GM23248 (cell line): ENCODE results near the gene FREM1. TPM values are rescaled to one million over a fixed set of nuclear protein-coding genes. Genes with fewer than 3 reads are reported as not detected.
A peak's percentile ranks its signal among the peaks of the same experiment; 100 is the strongest.

Source experiments
- DNase-seq: peaks from one replicate; pipeline ENCODE4 v3.0.0-alpha.2; 2015
- H2AFZ ChIP-seq: fragments of 200-600 bp; sonication (generic); 2 replicates; pipeline ENCODE4 v1.6.1; 2016; ENCODE audit warnings: antibody characterized with exemption
- H3F3A ChIP-seq: fragments of 200-600 bp; sonication (generic); 2 replicates; pipeline ENCODE4 v1.6.1; 2016; ENCODE audit warnings: mild to moderate bottlenecking, antibody characterized with exemption, mixed run types; ENCODE audit not compliant: insufficient read depth
- H3K27ac ChIP-seq: fragments of 200-600 bp; sonication (generic); 2 replicates; pipeline ENCODE4 v1.5.1; 2016; ENCODE audit warnings: mild to moderate bottlenecking
- H3K27me3 ChIP-seq: fragments of 200-600 bp; sonication (generic); replicated peaks from 2 replicates; pipeline ENCODE4 v1.6.1; 2016; ENCODE audit warnings: mild to moderate bottlenecking; ENCODE audit not compliant: insufficient read depth
- H3K36me3 ChIP-seq: fragments of 200-600 bp; sonication (generic); 2 replicates; pipeline ENCODE4 v1.6.1; 2016; ENCODE audit warnings: low read depth, mild to moderate bottlenecking
- H3K4me1 ChIP-seq: fragments of 200-600 bp; sonication (generic); 2 replicates; pipeline ENCODE4 v1.6.1; 2016; ENCODE audit warnings: mild to moderate bottlenecking; ENCODE audit not compliant: insufficient read depth
- H3K4me2 ChIP-seq: fragments of 200-600 bp; sonication (generic); one replicate; pipeline ENCODE4 v1.6.1; 2016; ENCODE audit warnings: mild to moderate bottlenecking; ENCODE audit not compliant: unreplicated experiment
- H3K4me3 ChIP-seq: fragments of 200-600 bp; sonication (generic); 2 replicates; pipeline ENCODE4 v1.5.1; 2016; ENCODE audit warnings: mild to moderate bottlenecking
- H3K79me2 ChIP-seq: fragments of 200-600 bp; sonication (generic); 2 replicates; pipeline ENCODE4 v1.6.1; 2016; ENCODE audit warnings: mild to moderate bottlenecking; ENCODE audit not compliant: insufficient read depth
- H3K9ac ChIP-seq: fragments of 200-600 bp; sonication (generic); 2 replicates; pipeline ENCODE4 v1.6.1; 2016; ENCODE audit warnings: mild to moderate bottlenecking
- H3K9me2 ChIP-seq: fragments of 200-600 bp; sonication (generic); 2 replicates; pipeline ENCODE4 v1.6.1; 2016; ENCODE audit warnings: mixed run types, mild to moderate bottlenecking, moderate library complexity; ENCODE audit not compliant: insufficient read depth
- H3K9me3 ChIP-seq: fragments of 200-600 bp; sonication (generic); one replicate; pipeline ENCODE4 v1.6.1; 2017; ENCODE audit warnings: low read depth
- H4K20me1 ChIP-seq: fragments of 200-600 bp; sonication (generic); 2 replicates; pipeline ENCODE4 v1.6.0; 2016; ENCODE audit not compliant: insufficient read depth
- EZH2 ChIP-seq: fragments of 200-600 bp; sonication (generic); IDR thresholded peaks from 2 replicates; pipeline ENCODE4 v1.6.1; 2018; ENCODE audit warnings: antibody characterized with exemption, mild to moderate bottlenecking; ENCODE audit not compliant: insufficient read depth, poor library complexity, severe bottlenecking
- EZH2phosphoT487 ChIP-seq: fragments of 200-600 bp; sonication (generic); IDR thresholded peaks from 2 replicates; pipeline ENCODE4 v1.6.1; 2018; ENCODE audit warnings: antibody characterized with exemption, moderate library complexity, mild to moderate bottlenecking, low read depth; ENCODE audit not compliant: insufficient read depth
- WGBS, 2 experiments: methylation state at CpG; one replicate each; pipeline ENCODE4 v1.1.6; 2015 to 2017; ENCODE audit warnings: low lambda C conversion rate in 2 of 2, low coverage in 1 of 2; ENCODE audit errors: missing lambda C conversion rate in 2 of 2; 5-methylcytosine and 5-hydroxymethylcytosine counted together
- in situ Hi-C: fragments of 300-500 bp; cut with MboI; formaldehyde crosslinking; loops from 2 replicates; pipeline ENCODE4 v1.15.0; 2020
- polyA plus RNA-seq: library from polyadenylated mRNA; unstranded; fragments of >200 nt; fragmentation: Nextera tagmentation; extraction: Ambion mirVana; gene quantifications from 2 replicates; pipeline ENCODE4 v1.2.1, GENCODE V29; 2016
- total RNA-seq: library from RNA; depleted of rRNA; stranded (reverse); fragments of >200 nt; shearing (Covaris generic); gene quantifications from 2 replicates; pipeline ENCODE4 v1.2.3, GENCODE V29; 2014

FREM1 gene
- total and polyA plus RNA-seq, 2 experiments from 2014 or later: 0.11 to 0.31 TPM

DNA sequence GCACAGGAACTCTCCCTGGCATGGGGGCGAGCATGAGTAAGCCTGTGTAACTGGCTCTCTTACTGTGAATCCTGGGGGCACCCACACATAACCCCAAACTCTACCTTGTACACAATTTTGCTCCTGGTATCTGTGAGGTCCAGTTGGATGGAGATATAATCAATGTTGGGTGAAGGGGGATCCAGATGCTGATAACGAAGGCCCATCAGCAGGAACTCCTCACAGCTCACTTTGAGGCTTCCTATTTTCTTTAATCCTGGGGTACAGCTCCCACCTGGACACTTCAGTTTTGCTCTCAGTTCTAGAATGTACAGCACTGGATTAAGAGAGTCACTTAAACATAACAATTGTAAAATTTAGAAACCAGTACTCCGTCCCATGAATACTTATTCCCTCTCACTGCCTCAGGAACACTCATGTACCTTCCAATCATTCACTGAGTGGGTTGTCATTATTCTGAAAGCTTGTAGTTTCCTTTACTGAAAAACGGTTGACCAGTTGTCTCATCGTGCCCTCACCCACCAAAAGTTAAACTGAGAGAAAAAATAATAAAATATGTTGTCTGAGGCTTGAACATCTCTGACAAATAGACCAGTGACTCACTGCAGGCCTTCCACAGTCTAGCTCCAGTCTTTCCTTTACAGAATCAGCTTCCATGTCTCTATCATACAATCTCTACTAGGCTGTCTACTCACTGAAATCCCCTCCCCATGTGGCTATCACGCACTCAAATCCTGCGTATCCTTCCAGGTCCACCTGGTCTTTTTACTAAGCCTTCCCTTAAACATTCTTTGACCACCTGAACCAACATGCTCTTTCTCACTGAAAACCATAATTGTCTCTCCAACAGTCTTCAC is 52.6 kb downstream of the FREM1 start:
- no peak for DNase-seq
- TF ChIP-seq EZH2phosphoT487 (no peak), EZH2 (no peak)

DNA sequence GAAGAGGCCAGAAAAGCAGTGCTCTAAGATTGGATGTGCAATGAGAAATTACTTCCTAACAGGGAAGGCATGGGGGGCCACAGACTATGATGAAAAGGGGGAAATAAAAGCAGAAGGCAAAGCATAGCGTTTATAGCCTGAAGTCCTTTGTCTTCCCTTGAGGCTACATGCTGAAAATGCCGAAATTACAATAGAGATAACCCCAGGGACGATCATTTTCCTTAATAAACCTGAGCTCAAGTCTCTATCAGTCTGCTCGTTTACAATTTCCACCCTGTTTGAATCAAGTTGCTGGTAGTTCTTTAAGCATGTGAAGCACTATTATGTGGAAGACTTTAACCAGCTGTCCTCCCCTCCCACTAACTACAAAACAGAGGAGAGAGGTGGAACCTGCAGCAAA is 60.4 kb downstream of the FREM1 start:
- H3K4me2 ChIP-seq: no peak overlapping the region
- TF ChIP-seq EZH2phosphoT487: no peak
- H3K4me3 ChIP-seq: no peak overlapping the region
- no peaks in the 10 kb centered on the region for H3K9me2 ChIP-seq
- no peaks in the 10 kb centered on the region for H4K20me1 ChIP-seq
- no peaks in the 10 kb centered on the region for H3K9me3 ChIP-seq
- in situ Hi-C loops: no loop called here
- H3K27me3 ChIP-seq: no peaks in the 10 kb centered on the region
- no peaks in the 10 kb centered on the region for H3K4me1 ChIP-seq
- no peaks in the 10 kb centered on the region for H3F3A ChIP-seq
- no peak overlapping the region for H3K9ac ChIP-seq
- no peak overlapping the region for H2AFZ ChIP-seq
- WGBS, 2 experiments: 55 to 59% methylated on average over 4 of the region's 4 CpGs
- no peaks in the 10 kb centered on the region for H3K79me2 ChIP-seq
- no peaks in the 10 kb centered on the region for H3K36me3 ChIP-seq
- DNase-seq: no peak
- no peak overlapping the region for H3K27ac ChIP-seq

More for the DNA sequence above, 52.6 kb downstream of the FREM1 start:
- Histone ChIP-seq H3K27ac (no peak overlapping the region), H3K4me3 (no peak overlapping the region), H3K4me2 (no peak overlapping the region), H3K4me1 (no peaks in the 10 kb centered on the region), H3K9me2 (no peaks in the 10 kb centered on the region), H3F3A (no peaks in the 10 kb centered on the region), H3K79me2 (no peaks in the 10 kb centered on the region), H3K9ac (no peak overlapping the region), H2AFZ (no peak overlapping the region), H3K36me3 (no peaks in the 10 kb centered on the region), H3K27me3 (no peaks in the 10 kb centered on the region), H4K20me1 (no peaks in the 10 kb centered on the region), H3K9me3 (no peaks in the 10 kb centered on the region)
- 82 to 89% methylated on average over 7 of the region's 7 CpGs for WGBS, 2 experiments
- in situ Hi-C loops: no loop called here

DNA sequence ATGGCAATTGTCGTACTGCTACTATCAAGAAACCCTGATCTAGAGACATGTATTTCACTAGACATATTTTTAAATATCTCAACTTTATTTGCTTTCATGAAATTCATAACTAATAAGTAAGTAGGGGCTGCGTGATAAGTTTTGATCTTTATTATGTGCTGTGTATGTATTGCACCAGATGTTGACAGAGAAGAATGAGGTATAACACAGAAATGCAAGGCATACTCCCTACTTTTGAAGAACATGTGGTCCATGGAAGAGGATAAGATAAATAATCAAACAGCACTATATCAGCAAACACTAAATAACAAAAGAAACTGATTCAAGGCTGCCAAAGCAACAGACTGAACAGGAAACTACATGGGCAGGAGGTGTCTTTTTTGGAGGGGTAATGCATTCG is 60.9 kb downstream of the FREM1 start:
- no peak for DNase-seq
- in situ Hi-C loops: no loop called here
- WGBS, 2 experiments: 88 to 93% methylated on average over 3 of the region's 3 CpGs

DNA sequence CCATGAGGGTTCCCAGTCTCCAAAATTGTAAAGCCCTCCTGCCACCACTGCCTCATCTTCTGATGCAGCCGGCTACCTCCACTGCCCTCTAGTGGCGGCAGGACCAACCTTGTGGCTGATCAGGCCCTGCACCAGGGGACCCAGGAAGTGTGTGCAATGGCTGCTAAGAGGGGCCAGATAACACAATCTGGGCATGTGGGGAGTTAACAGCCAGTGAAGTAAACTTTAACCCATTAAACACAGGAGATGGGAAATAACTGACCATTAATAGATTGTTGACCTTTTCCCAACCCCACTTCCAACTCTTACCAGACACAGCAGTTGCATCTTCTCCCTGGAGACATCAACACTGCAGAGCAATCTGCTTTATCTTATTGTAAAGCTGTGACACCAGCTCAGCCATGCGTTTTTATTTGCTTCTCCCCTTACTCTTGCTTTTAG is 63.3 kb downstream of the FREM1 start:
- H3K4me2 ChIP-seq: no peak overlapping the region
- in situ Hi-C loops: no loop called here
- 2 to 5% methylated on average over 3 of the region's 3 CpGs for WGBS, 2 experiments
- TF ChIP-seq EZH2: no peak
- TF ChIP-seq EZH2phosphoT487: no peak
- no peak overlapping the region for H3K27ac ChIP-seq
- H3K4me3 ChIP-seq: no peak overlapping the region
- no peak overlapping the region for H3K9ac ChIP-seq
- H3K79me2 ChIP-seq: no peaks in the 10 kb centered on the region
- DNase-seq: peak; percentile 66
- H4K20me1 ChIP-seq: no peaks in the 10 kb centered on the region
- H3K9me2 ChIP-seq: no peaks in the 10 kb centered on the region
- no peaks in the 10 kb centered on the region for H3K9me3 ChIP-seq
- H3K27me3 ChIP-seq: no peaks in the 10 kb centered on the region
- H2AFZ ChIP-seq: no peak overlapping the region
- no peaks in the 10 kb centered on the region for H3K4me1 ChIP-seq
- no peaks in the 10 kb centered on the region for H3F3A ChIP-seq
- H3K36me3 ChIP-seq: no peaks in the 10 kb centered on the region

More for the DNA sequence above, 60.9 kb downstream of the FREM1 start:
- Histone ChIP-seq H3K4me2 (no peak overlapping the region), H3K36me3 (no peaks in the 10 kb centered on the region), H3K9me3 (no peaks in the 10 kb centered on the region), H3K9ac (no peak overlapping the region), H4K20me1 (no peaks in the 10 kb centered on the region), H3K9me2 (no peaks in the 10 kb centered on the region), H3K27ac (no peak overlapping the region), H3K27me3 (no peaks in the 10 kb centered on the region), H3F3A (no peaks in the 10 kb centered on the region), H3K79me2 (no peaks in the 10 kb centered on the region), H2AFZ (no peak overlapping the region), H3K4me1 (no peaks in the 10 kb centered on the region), H3K4me3 (no peak overlapping the region)
- no peak for TF ChIP-seq EZH2
- TF ChIP-seq EZH2phosphoT487: no peak
